Measurements from ENCODE around the gene FOXP4.

GRCh38 chr6:41524634-41525011 lies 21.6 kb upstream of the FOXP4 start:
- TF ChIP-seq POLR2A (IDR thresholded peaks at IDR 0.05; ENCODE audit: low read length): no peak
- TF ChIP-seq GATA1 (IDR thresholded peaks at IDR 0.05; ENCODE audit: low read depth, low read length): no peak
